ENCODE data around the gene ANKRD11. TPM values are rescaled to one million over a fixed set of nuclear protein-coding genes. Genes with fewer than 3 reads are reported as not detected.
"Not testable (repeated sequence)": the region's sequence is repeated elsewhere in the genome, so short reads cannot be mapped to it uniquely, and the experiment has no call there.

ANKRD11 gene
- total and polyA plus RNA-seq, 7 experiments from 2014 or later: 8.7 to 254 (median 239) TPM

GRCh38 chr16:89362540-89363223, 127.7 kb downstream of the ANKRD11 start:
- not testable (repeated sequence) for H3K9me3 Mint-ChIP-seq; DNase-seq; ATAC-seq; H3K9me3 ChIP-seq (ENCODE audit: control insufficient read depth in 2 of 3, low read length in 3 of 3); H3K36me3 Mint-ChIP-seq; H3K27me3 ChIP-seq (ENCODE audit: control insufficient read depth in 2 of 2, insufficient read depth in 2 of 2, low read length in 2 of 2); H3K36me3 ChIP-seq (ENCODE audit: control insufficient read depth in 2 of 3, insufficient read depth in 3 of 3, low read length in 3 of 3); H3K4me3 ChIP-seq (ENCODE audit: low read length); H3K27me3 Mint-ChIP-seq
- Mint-ChIP-seq H3K4me1 (peaks cover 74 to 100% (median 91%) of the 10 kb centered on the region in 7 donors), H3K4me3 (peak overlapping the region in 9 of 10 donors; percentile 12 to 86 (median 78)), H3K27ac (peak overlapping the region; percentile 66 to 96 (median 86))
- Histone ChIP-seq H3K4me1 (ENCODE audit: control insufficient read depth in 2 of 2, insufficient read depth in 2 of 2, low read length in 2 of 2) (peaks cover 66 to 79% of the 10 kb centered on the region in 2 donors), H3K27ac (ENCODE audit: low read depth, low read length) (peak overlapping the region; percentile 68)
- CTCF ChIA-PET: interaction anchor here (0.6 kb wide), 1 partner anchor 798 kb away, joined by 5 read pairs; no protein-coding TSS in a partner anchor
- POLR2A ChIA-PET: interaction anchor here (1.1 to 1.9 kb wide), 5 partner anchors 12 to 115 kb away, joined by 3 to 7 read pairs (median 3); no protein-coding TSS in a partner anchor
- intact Hi-C loops (cut with micrococcal nuclease): loop anchor here (2.0 to 5.0 kb wide), 4 partner anchors 20 to 145 kb away; partner anchors contain the start of gene SPG7 (in 1 of the 2)

GRCh38 chr16:89361751-89362539, 128.4 kb downstream of the ANKRD11 start:
- no peaks in the 10 kb centered on the region for H3K9me3 Mint-ChIP-seq
- intact Hi-C loops (cut with micrococcal nuclease): loop anchor here (1.0 to 5.0 kb wide), 11 partner anchors 12 to 145 kb away; partner anchors contain the start of gene SPG7 (in 1 of the 2)
- ATAC-seq (peak; percentile 23), DNase-seq (no peak)
- no peaks in the 10 kb centered on the region for H3K9me3 ChIP-seq (ENCODE audit: control insufficient read depth in 2 of 3, low read length in 3 of 3)
- peaks cover 0 to 3% (median 0%) of the 10 kb centered on the region in 3 experiments for H3K36me3 ChIP-seq (ENCODE audit: control insufficient read depth in 2 of 3, insufficient read depth in 3 of 3, low read length in 3 of 3)
- H3K27me3 Mint-ChIP-seq: no peaks in the 10 kb centered on the region
- H3K4me3 Mint-ChIP-seq: peak overlapping the region; percentile 71 to 86 (median 82)
- H3K36me3 Mint-ChIP-seq: peaks cover 0 to 9% (median 0%) of the 10 kb centered on the region in 5 donors
- H3K4me1 Mint-ChIP-seq: peaks cover 76 to 100% (median 96%) of the 10 kb centered on the region in 7 donors
- no peaks in the 10 kb centered on the region for H3K27me3 ChIP-seq (ENCODE audit: control insufficient read depth in 2 of 2, insufficient read depth in 2 of 2, low read length in 2 of 2)
- ChIA-PET POLR2A (interaction anchor here (0.5 to 2.0 kb wide), 7 partner anchors 11 to 204 kb away, joined by 3 to 7 read pairs (median 3); no protein-coding TSS in a partner anchor), CTCF (interaction anchor here (0.6 to 1.2 kb wide), 3 partner anchors 27 to 798 kb away, joined by 3 to 5 read pairs (median 4); no protein-coding TSS in a partner anchor)
- H3K4me3 ChIP-seq (ENCODE audit: low read length): no peak overlapping the region
- peak overlapping the region; percentile 68 for H3K27ac ChIP-seq (ENCODE audit: low read depth, low read length)
- H3K4me1 ChIP-seq (ENCODE audit: control insufficient read depth in 2 of 2, insufficient read depth in 2 of 2, low read length in 2 of 2): peaks cover 73 to 80% of the 10 kb centered on the region in 2 donors
- H3K27ac Mint-ChIP-seq: peak overlapping the region; percentile 66 to 96 (median 86)

GRCh38 chr16:89360760-89361435, 129.5 kb downstream of the ANKRD11 start:
- ChIA-PET POLR2A (interaction anchor here (0.8 to 2.0 kb wide), 6 partner anchors 10 to 148 kb away, joined by 3 to 7 read pairs (median 4); no protein-coding TSS in a partner anchor), CTCF (interaction anchor here (0.9 to 1.2 kb wide), 4 partner anchors 25 to 144 kb away, joined by 3 to 4 read pairs (median 4); no protein-coding TSS in a partner anchor)

GRCh38 chr16:89359264-89360147, 130.9 kb downstream of the ANKRD11 start:
- Mint-ChIP-seq H3K27ac (peak overlapping the region; percentile 74 to 96 (median 87)), H3K4me3 (peak overlapping the region; percentile 74 to 86 (median 82)), H3K9me3 (no peaks in the 10 kb centered on the region), H3K27me3 (no peaks in the 10 kb centered on the region), H3K36me3 (peaks cover 0 to 9% (median 4%) of the 10 kb centered on the region in 5 donors), H3K4me1 (peaks cover 82 to 98% (median 92%) of the 10 kb centered on the region in 7 donors)
- H3K36me3 ChIP-seq (ENCODE audit: control insufficient read depth in 2 of 3, insufficient read depth in 3 of 3, low read length in 3 of 3): no peaks in the 10 kb centered on the region
- H3K27ac ChIP-seq (ENCODE audit: low read depth, low read length): peak overlapping the region; percentile 68
- no peaks in the 10 kb centered on the region for H3K9me3 ChIP-seq (ENCODE audit: control insufficient read depth in 2 of 3, low read length in 3 of 3)
- DNase-seq: no peak
- peaks cover 77 to 88% of the 10 kb centered on the region in 2 donors for H3K4me1 ChIP-seq (ENCODE audit: control insufficient read depth in 2 of 2, insufficient read depth in 2 of 2, low read length in 2 of 2)
- POLR2A ChIA-PET: interaction anchor here (1.5 to 2.5 kb wide), 3 partner anchors 44 to 149 kb away, joined by 4 to 6 read pairs (median 5); partner anchors contain the start of gene SPG7
- peak overlapping the region; percentile 17 for H3K4me3 ChIP-seq (ENCODE audit: low read length)
- ATAC-seq: no peak
- CTCF ChIA-PET: interaction anchor here (1.5 kb wide), 1 partner anchor 16 kb away, joined by 3 read pairs; no protein-coding TSS in a partner anchor
- intact Hi-C loops (cut with micrococcal nuclease): loop anchor here (2.0 to 5.0 kb wide), 6 partner anchors 19 to 148 kb away; partner anchors contain the start of gene SPG7 (in 1 of the 2)
- H3K27me3 ChIP-seq (ENCODE audit: control insufficient read depth in 2 of 2, insufficient read depth in 2 of 2, low read length in 2 of 2): no peaks in the 10 kb centered on the region

More at GRCh38 chr16:89360760-89361435, 129.5 kb downstream of the ANKRD11 start:
- peaks cover 0 to 8% (median 0%) of the 10 kb centered on the region in 5 donors for H3K36me3 Mint-ChIP-seq
- no peaks in the 10 kb centered on the region for H3K9me3 Mint-ChIP-seq
- Histone ChIP-seq H3K27me3 (ENCODE audit: control insufficient read depth in 2 of 2, insufficient read depth in 2 of 2, low read length in 2 of 2) (no peaks in the 10 kb centered on the region), H3K36me3 (ENCODE audit: control insufficient read depth in 2 of 3, insufficient read depth in 3 of 3, low read length in 3 of 3) (no peaks in the 10 kb centered on the region), H3K4me3 (ENCODE audit: low read length) (peak overlapping the region; percentile 40), H3K9me3 (ENCODE audit: control insufficient read depth in 2 of 3, low read length in 3 of 3) (no peaks in the 10 kb centered on the region), H3K4me1 (ENCODE audit: control insufficient read depth in 2 of 2, insufficient read depth in 2 of 2, low read length in 2 of 2) (peaks cover 75 to 86% of the 10 kb centered on the region in 2 donors), H3K27ac (ENCODE audit: low read depth, low read length) (peak overlapping the region; percentile 68)
- no peaks in the 10 kb centered on the region for H3K27me3 Mint-ChIP-seq
- intact Hi-C loops (cut with micrococcal nuclease): loop anchor here (1.0 to 5.0 kb wide), 10 partner anchors 11 to 146 kb away; partner anchors contain the start of gene SPG7 (in 1 of the 2)
- H3K4me1 Mint-ChIP-seq: peaks cover 80 to 98% (median 92%) of the 10 kb centered on the region in 7 donors
- ATAC-seq: peak; percentile 89
- peak overlapping the region; percentile 71 to 86 (median 82) for H3K4me3 Mint-ChIP-seq
- peak overlapping the region; percentile 66 to 96 (median 86) for H3K27ac Mint-ChIP-seq
- peak; percentile 48 to 87 (median 82) for DNase-seq

All from naive thymus-derived CD4-positive, alpha-beta T cell (primary cell).